Suprapubic skin (tissue), 4 donors: ENCODE measurements around the gene UBN1. TPM values are rescaled to one million over a fixed set of nuclear protein-coding genes. Genes with fewer than 3 reads are reported as not detected.

ENCODE experiments used
- total RNA-seq, 4 donors: library from RNA; depleted of rRNA; stranded (reverse); fragments of >200 nt; gene quantifications; one replicate each; pipeline ENCODE4 v1.1.0, GENCODE V29; 2016

Gene UBN1
- total RNA-seq, 4 donors from 2014 or later = 25.7 to 43.9 (median 38.6) TPM

Other genes starting within 250 kb of the UBN1 start
- 10 to 100 TPM; 11.5 to 29.7 (median 15.2) TPM for gene UBALD1, start 232.6 kb upstream of the UBN1 start, total RNA-seq
- gene MGRN1, start 222.7 kb upstream of the UBN1 start, total RNA-seq = 10 to 100 TPM; 30.8 to 58.2 (median 44.8) TPM
- gene NUDT16L1, start 153.9 kb upstream of the UBN1 start, total RNA-seq = 10 to 100 TPM; 19.9 to 32.7 (median 24.6) TPM
- gene ANKS3, start 113.2 kb upstream of the UBN1 start, total RNA-seq = 10 to 100 TPM; 11.5 to 36.5 (median 20.0) TPM
- 1 to 10 TPM in 2 of 4 donors, under 1 TPM in 1, not detected in 1; 0.36 to 1.7 (median 1.4) TPM for gene DNAAF8, start 112.9 kb upstream of the UBN1 start, total RNA-seq
- 10 to 100 TPM in 2 of 4 donors, 1 to 10 TPM in 2; 7.9 to 17.6 (median 12.4) TPM for gene ZNF500, start 80.3 kb upstream of the UBN1 start, total RNA-seq
- not detected for gene SEPTIN12, start 59.1 kb upstream of the UBN1 start, total RNA-seq
- 10 to 100 TPM in 3 of 4 donors, not detected in 1; 10.1 to 20.9 (median 18.7) TPM for gene SMIM22, start 52.1 kb upstream of the UBN1 start, total RNA-seq
- 10 to 100 TPM in 3 of 4 donors, 1 to 10 TPM in 1; 9.8 to 16.1 (median 12.2) TPM for gene ROGDI, start 44.8 kb upstream of the UBN1 start, total RNA-seq
- 10 to 100 TPM; 42.2 to 76.0 (median 50.7) TPM for gene GLYR1, start 193 bp upstream of the UBN1 start, total RNA-seq
- gene PPL, start 89.7 kb downstream of the UBN1 start, total RNA-seq = 100 to 1,000 TPM; 304 to 377 (median 350) TPM
- gene SEC14L5, start 110.8 kb downstream of the UBN1 start, total RNA-seq = 1 to 10 TPM; 1.0 to 1.8 (median 1.4) TPM
- 10 to 100 TPM; 25.3 to 35.1 (median 31.0) TPM for gene NAGPA, start 186.5 kb downstream of the UBN1 start, total RNA-seq
- gene C16orf89, start 218.5 kb downstream of the UBN1 start, total RNA-seq = 1 to 10 TPM in 1 of 4 donors, not detected in 3; 1.6 TPM
- gene ALG1, start 224.4 kb downstream of the UBN1 start, total RNA-seq = 10 to 100 TPM; 14.5 to 22.3 (median 19.0) TPM